HEK293 (cell line): Measurements from ENCODE around the gene ELF3.

Experiments used
- ATF2 ChIP-seq: fragments of 450-650 bp; formaldehyde crosslinking; IDR thresholded peaks from 2 replicates; pipeline ENCODE4 v1.5.1; 2016; ENCODE audit warnings: missing biosample characterization, missing genetic modification characterization, low read depth
- BCL11A ChIP-seq: fragments of 450-650 bp; formaldehyde crosslinking; IDR thresholded peaks from 2 replicates; pipeline ENCODE4 v1.5.1; 2016; ENCODE audit warnings: low read depth, missing biosample characterization, missing genetic modification characterization
- CTCF ChIP-seq: fragments of 450-650 bp; formaldehyde crosslinking; IDR thresholded peaks from 2 replicates; pipeline ENCODE4 v1.5.1; 2016; ENCODE audit warnings: missing biosample characterization, missing genetic modification characterization
- MZF1 ChIP-seq: fragments of 450-650 bp; formaldehyde crosslinking; IDR thresholded peaks from 2 replicates; pipeline ENCODE4 v1.5.1; 2017; ENCODE audit warnings: missing biosample characterization, missing genetic modification characterization, borderline replicate concordance
- PRDM6 ChIP-seq: fragments of 450-650 bp; formaldehyde crosslinking; IDR thresholded peaks from 2 replicates; pipeline ENCODE4 v1.5.1; 2017; ENCODE audit warnings: missing biosample characterization, missing genetic modification characterization
- YY1 ChIP-seq: fragments of 450-650 bp; formaldehyde crosslinking; IDR thresholded peaks from 2 replicates; pipeline ENCODE4 v1.5.1; 2018; ENCODE audit warnings: missing biosample characterization, missing genetic modification characterization

GRCh38 chr1:201964261-201964660, 46.1 kb upstream of the ELF3 start:
- TF ChIP-seq YY1 (no peak), ATF2 (tag by site-specific recombination) (no peak), CTCF (tag by site-specific recombination) (no peak), PRDM6 (tag by site-specific recombination) (no peak), MZF1 (tag by site-specific recombination) (no peak), BCL11A (tag by site-specific recombination) (no peak)
